Fibroblast of skin of right quadriceps (primary cell): ENCODE measurements around the gene EBF4.
A peak's percentile ranks its signal among the peaks of the same experiment; 100 is the strongest.

Experiments used
- DNase-seq: peaks from one replicate; pipeline ENCODE4 v3.0.0-alpha.2; 2013

The EBF4 gene

GRCh38 chr20:2703716-2704475 is 11.3 kb downstream of the EBF4 start:
- no peak for DNase-seq

DNA sequence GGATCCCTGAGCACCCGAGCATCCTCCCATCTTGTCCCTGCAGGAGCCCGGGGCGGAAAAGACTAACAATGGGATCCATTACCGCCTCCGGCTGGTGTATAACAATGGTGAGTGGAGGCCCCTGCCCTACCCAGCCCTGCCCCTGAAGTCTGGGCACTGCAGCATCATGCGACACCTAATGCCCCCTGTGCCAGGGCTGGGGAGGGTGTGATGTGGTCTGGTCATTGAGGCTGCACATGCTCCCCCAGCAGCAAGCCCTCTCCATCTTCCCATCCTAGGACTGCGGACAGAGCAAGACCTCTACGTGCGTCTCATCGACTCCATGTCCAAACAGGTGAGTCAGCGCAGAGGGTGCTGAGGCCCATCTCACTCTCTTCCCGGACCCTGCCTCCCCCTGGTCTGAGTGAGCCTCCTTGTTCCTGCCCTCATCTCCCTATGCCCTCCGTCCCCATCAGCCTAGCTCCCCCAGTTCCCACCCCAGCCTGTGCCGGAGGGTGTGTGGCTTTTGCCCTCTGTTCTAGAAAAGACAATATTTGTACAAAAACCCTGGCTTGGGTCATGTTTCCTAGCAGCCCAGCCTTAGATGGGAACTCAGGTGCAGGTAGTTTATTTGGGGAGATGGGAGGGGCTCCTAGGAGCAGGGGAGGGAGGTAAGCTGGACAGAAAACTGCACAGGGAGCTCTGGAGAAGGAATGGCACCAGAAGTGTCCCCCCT is 13.5 kb downstream of the EBF4 start:
- no peak for DNase-seq

- DNase-seq = no peak
Measured at GRCh38 chr20:2706688-2707352, 14.2 kb downstream of the EBF4 start.

GRCh38 chr20:2707353-2708072 is 14.9 kb downstream of the EBF4 start:
- DNase-seq = no peak

DNA sequence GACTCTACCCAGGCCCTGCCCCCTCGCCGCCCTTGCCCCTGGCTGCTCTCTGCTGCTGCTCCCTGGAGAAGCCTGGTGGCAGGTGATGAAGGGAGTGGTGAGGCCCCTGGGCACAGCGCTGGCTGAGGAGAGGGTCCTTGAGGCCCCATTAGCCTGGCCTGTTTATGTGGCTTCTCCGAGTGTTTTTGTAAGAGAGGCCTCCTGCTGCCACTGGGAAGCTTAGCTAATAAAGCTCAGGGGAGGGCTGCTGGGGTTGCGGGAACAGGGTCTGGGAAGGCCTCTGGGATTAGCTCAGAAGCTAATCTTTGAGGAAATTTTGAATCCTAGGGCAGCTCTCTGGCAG is 15.5 kb downstream of the EBF4 start:
- DNase-seq = no peak

GRCh38 chr20:2708665-2709064 is 16.1 kb downstream of the EBF4 start:
- no peak for DNase-seq

- no peak for DNase-seq
Measured at GRCh38 chr20:2709205-2709981, 16.8 kb downstream of the EBF4 start.

DNA sequence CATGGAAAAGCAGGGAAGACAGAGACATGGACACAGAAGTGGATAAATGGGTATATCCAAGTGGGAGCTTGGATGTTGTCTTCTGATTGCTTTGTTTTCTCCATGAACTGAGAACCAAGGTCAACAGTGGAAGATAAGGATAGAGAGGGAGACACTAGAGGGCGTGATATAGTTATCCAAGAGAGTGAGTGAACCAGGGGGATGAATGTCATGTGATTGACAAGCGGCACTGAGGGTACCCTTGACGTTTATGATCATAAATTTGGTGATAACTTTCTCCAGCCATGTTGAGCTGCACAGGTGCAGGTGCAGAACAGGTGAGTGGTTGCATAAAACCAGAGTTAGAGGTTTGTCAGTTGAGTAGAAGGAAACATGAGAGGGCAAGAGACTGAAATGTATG is 20.7 kb downstream of the EBF4 start:
- no peak for DNase-seq

DNA sequence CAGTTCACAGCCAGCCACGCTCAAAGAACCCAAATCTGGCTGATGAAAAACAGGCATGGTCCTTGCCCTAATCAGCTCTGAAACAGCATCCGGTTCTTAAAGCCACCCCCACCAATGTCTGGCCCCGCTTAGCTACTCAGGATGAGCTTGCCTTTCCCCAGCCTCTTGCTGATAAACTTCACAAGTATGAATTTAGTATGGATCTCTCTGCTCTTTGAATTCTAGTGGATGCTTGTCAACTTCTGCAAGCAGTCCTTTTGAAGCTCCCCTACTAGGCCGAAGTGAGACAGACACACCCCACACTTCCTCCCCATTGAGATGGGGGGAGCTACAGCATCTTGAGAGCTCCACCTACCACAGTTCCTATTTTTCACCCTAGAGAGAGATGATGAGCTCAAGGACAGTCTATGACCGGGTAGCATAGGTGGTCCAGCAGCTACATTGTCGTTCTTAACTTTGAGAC is 36.7 kb downstream of the EBF4 start:
- DNase-seq = peak; percentile 22

DNA sequence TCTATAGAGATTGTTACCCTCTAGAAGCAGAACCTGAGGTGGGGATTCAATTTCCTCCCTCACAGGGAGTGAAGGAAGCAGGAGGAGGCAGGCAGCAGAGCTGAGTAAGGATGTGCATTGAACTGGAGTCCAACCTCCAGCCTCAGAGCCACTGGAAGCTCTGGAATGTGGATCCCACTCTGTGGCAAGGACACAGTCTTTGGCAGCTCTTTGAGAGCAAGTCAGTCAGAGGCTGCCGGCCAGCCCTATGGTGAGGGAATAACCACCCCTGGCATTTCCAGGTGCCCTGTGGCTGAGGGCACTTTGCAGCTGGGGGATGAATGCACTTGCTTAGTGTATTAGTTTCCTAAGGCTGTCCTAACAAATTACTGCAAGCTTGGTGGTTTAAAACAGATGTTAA is 37.2 kb downstream of the EBF4 start:
- peak; percentile 25 for DNase-seq

- DNase-seq = no peak
Measured at GRCh38 chr20:2734899-2735298, 42.3 kb downstream of the EBF4 start.

- DNase-seq = no peak
Measured at GRCh38 chr20:2736441-2736840, 43.9 kb downstream of the EBF4 start.

DNA sequence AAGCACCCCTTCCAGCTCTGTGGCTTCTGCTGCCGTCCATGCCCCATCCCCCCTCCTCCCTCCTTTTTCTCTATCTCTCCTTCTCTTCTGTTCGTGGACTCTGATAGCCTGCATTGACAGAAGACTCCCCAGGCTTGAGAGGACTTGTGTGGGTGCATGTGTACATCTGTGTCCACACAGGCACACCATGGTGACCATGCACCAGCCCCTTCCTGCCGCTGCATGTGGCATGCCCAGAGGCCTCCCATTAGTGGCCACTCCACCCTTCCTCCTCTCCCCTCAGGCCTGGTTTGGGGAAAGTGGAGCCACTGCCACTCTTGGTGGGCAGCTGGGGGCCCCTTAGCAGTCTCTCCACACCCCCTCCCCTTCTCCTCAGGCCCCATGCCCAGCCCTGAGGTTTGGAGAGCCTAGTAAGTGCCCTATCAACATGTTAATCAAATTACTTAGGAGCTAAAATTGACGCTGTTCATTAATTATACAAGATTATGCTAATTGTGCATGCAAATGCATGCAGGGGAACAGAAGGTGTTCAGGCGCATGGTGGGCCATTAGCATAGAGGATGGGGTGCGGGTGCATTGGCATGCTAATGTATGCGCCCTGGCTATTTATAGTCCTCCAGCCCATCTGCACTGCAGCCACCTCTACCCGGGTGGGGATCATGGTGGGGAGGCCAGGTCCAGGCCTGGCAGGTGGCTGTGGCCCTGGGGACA is 45.9 kb downstream of the EBF4 start:
- no peak for DNase-seq

DNA sequence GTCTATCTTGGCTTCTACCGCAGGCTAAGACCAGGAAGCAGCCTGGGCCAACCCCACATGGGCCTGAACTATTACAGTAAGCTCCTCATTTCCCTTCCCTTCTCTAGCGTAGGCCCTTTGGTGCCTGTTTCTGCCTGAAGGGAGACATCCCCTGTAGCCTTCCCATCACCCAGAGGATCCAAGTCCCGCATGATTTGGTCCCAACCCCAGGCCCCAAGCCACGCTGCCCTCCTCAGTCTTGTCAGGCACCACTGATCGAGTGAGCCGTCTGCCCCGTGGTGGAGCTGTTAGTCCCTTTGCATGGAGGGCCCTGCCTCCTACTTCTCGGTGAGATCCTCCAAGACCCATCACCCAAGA is 46.4 kb downstream of the EBF4 start:
- DNase-seq = no peak

DNA sequence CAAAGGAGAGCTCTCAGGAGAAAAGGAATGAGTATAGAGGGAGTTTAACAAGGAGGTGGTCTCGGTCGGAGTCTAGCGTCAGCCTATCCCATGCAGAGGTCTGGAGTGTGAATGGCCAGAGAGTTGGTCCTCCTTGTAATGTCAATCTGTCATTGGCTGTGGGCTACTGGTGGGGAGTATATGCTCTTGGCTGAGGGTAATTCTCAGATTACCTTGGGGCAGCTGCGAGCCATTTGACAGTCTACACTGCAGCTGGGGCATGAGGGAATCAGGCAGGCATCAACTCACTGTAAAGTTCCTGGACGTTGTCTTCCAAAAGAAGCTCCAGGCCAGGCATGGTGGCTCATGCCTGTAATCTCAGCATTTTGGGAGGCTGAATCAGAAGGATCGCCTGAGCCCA is 48.1 kb downstream of the EBF4 start:
- no peak for DNase-seq

DNA sequence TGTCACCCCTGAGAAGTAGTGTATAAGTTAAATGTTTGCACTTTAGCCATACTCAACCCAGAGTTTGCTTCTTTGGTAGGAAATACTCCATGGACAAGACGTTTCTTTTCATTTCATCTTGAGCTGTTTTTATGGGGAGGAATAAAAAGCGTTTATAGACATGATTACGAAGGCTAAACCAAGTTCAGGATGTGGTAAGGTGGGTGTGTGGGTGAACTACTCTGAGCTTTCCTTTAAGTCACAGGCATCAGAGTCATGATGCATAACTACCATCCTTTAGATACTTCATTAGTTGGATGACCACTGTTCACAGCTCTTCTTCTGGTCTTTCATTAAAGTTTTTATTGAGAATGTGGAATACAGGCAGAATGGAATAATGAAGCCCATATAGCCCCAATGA is 48.9 kb downstream of the EBF4 start:
- no peak for DNase-seq

DNA sequence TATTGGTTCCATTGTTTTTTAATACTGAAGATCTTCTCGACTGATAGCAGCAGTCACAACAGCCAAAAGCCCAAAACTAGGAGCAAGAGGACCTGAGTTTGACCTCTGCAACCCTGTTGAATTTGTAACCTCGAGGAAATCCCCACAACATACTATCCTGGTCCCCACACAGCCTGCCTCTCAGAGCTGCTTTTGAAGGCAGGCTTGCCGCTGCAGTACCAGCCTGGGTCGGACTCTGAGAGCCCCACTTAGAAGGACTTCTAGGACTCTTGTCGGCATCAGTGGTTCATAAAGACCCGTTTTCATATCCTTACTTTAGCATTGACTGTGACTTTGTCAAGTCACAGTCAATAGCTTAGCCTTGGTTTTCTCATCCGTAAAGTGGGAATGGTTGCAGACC is 49.3 kb downstream of the EBF4 start:
- no peak for DNase-seq

- DNase-seq = no peak
Measured at GRCh38 chr20:2742431-2742830, 49.9 kb downstream of the EBF4 start.

GRCh38 chr20:2742934-2743559 is 50.5 kb downstream of the EBF4 start:
- peak; percentile 57 for DNase-seq

- DNase-seq = no peak
Measured at GRCh38 chr20:2745060-2745910, 52.7 kb downstream of the EBF4 start.
